ENCODE measurements around the gene IGFBP1.

- TF ChIP-seq REST (IDR thresholded peaks at IDR 0.05; ENCODE audit: unreplicated experiment) (no peak), CTCF (conservative IDR thresholded peaks at IDR 0.05; ENCODE audit: low read depth in 2 of 2) (no peak), POLR2AphosphoS5 (IDR thresholded peaks at IDR 0.05; ENCODE audit: low read depth) (no peak)
Measured at GRCh38 chr7:45882465-45882810, 5.8 kb upstream of the IGFBP1 start.
